MM.1S (cell line): ENCODE data around the gene C11orf86.

Experiments used
- CTCF ChIP-seq: fragments of 300-600 bp; sonication (generic); IDR thresholded peaks from 2 replicates; pipeline ENCODE4 v1.5.1; 2016; ENCODE audit warnings: antibody characterized with exemption, low read length, mixed read lengths
- EZH2 ChIP-seq: fragments of 300-600 bp; sonication (generic); optimal IDR thresholded peaks from 2 replicates; pipeline ENCODE3; 2017; ENCODE audit warnings: low read depth, mild to moderate bottlenecking, antibody characterized with exemption, low read length, mixed read lengths

DNA sequence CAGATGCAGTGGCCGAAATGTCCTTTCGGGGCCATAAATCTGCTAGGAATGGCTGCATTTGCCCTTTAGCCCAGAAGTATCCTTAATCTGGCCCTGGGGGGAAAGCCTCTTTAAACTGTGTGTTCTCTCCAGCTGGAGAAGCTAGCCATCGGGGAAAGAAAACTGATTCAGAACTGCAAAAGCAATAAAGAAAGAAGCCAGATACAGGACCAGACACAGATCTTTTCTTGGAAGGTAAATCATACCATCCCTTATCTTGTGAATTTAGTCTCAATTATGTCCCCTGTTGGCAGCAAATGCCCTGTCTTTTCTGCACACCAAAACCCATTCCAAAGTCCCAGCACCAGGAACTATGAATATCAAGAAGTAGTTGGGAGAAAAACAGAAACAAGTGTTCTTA is 42.6 kb upstream of the C11orf86 start:
- TF ChIP-seq CTCF, result no peak
- no peak for TF ChIP-seq EZH2
